Renal cortex interstitium (tissue), 11 donors: ENCODE results near the gene PIGQ. TPM values are rescaled to one million over a fixed set of nuclear protein-coding genes. Genes with fewer than 3 reads are reported as not detected.

Experiments used
- DNase-seq, 11 donors: peaks; one replicate each; pipeline ENCODE4 v3.0.0-alpha.2; 2013; ENCODE audit warnings: low read depth in 9 of 11, low spot score in 4 of 11; ENCODE audit errors: extremely low read depth in 1 of 11
- polyA plus RNA-seq, 3 donors: library from polyadenylated mRNA; unstranded; fragments of 120-200 nt; gene quantifications; one replicate each; pipeline ENCODE4 v1.2.1, GENCODE V29; 2013; ENCODE audit not compliant: insufficient read length in 3 of 3

PIGQ gene
- polyA plus RNA-seq, 3 donors, result 49.0 to 82.6 (median 66.2) TPM

GRCh38 chr16:610513-611381 is 41.0 kb downstream of the PIGQ start:
- no peak for DNase-seq

GRCh38 chr16:615122-615521 is 45.4 kb downstream of the PIGQ start:
- DNase-seq, result no peak

GRCh38 chr16:616733-617586 is 47.2 kb downstream of the PIGQ start:
- no peak for DNase-seq

GRCh38 chr16:617855-618254 is 48.1 kb downstream of the PIGQ start:
- DNase-seq, result no peak

- DNase-seq, result no peak
These were observed 49.8 kb downstream of the PIGQ start for GRCh38 chr16:619476-620100.

GRCh38 chr16:620700-621525 is 51.1 kb downstream of the PIGQ start:
- no peak for DNase-seq

GRCh38 chr16:621526-622105 is 51.8 kb downstream of the PIGQ start:
- DNase-seq, result no peak

- no peak for DNase-seq
These were observed 53.1 kb downstream of the PIGQ start for GRCh38 chr16:622920-623280.

GRCh38 chr16:624526-625070 is 54.8 kb downstream of the PIGQ start:
- no peak for DNase-seq

GRCh38 chr16:625117-625976 is 55.6 kb downstream of the PIGQ start:
- DNase-seq, result no peak

GRCh38 chr16:625977-626765 is 56.4 kb downstream of the PIGQ start:
- no peak for DNase-seq

- DNase-seq, result no peak
These were observed 57.2 kb downstream of the PIGQ start for GRCh38 chr16:626787-627453.

GRCh38 chr16:627454-628239 is 57.9 kb downstream of the PIGQ start:
- DNase-seq, result no peak

GRCh38 chr16:628321-629061 is 58.7 kb downstream of the PIGQ start:
- DNase-seq, result no peak
